Measurements from ENCODE around the gene XPO5. TPM values are rescaled to one million over a fixed set of nuclear protein-coding genes. Genes with fewer than 3 reads are reported as not detected.

XPO5 gene
- polyA plus RNA-seq, 1 of the 3 experiments (the other 2 are of a cell fraction): 29.5 TPM

GRCh38 chr6:43608310-43608763 lies 32.5 kb upstream of the XPO5 start:
- DNase-seq: peak; percentile 77
- Histone ChIP-seq H3K4me2 (no peak overlapping the region), H3K9me3 (no peaks in the 10 kb centered on the region), H3K79me2 (ENCODE audit: insufficient read depth) (peaks cover 22% of the 10 kb centered on the region), H3K27me3 (ENCODE audit: insufficient read depth) (no peaks in the 10 kb centered on the region), H3K4me3 (ENCODE audit: low read depth in 2 of 2, low read length in 1 of 2) (no peak overlapping the region), H4K20me1 (ENCODE audit: insufficient read depth) (0 out of 2 replicates have a peak, but pooled peaks cover 6% of the 10 kb centered on the region), H3K9ac (no peak overlapping the region), H3K36me3 (replicated peaks in 1 of 2; ENCODE audit: control insufficient read depth in 1 of 2, insufficient read depth in 2 of 2, low read length in 1 of 2) (peaks cover 39 to 71% of the 10 kb centered on the region in 2 experiments), H3K4me1 (ENCODE audit: control insufficient read depth in 1 of 2, insufficient read depth in 2 of 2, low read depth in 1 of 2, low read length in 1 of 2) (peaks cover 0 to 10% of the 10 kb centered on the region in 2 experiments; a peak in 2 of 4 replicates), H3K9me2 (no peaks in the 10 kb centered on the region), H3F3A (replicated peaks; ENCODE audit: insufficient read depth) (peaks cover 21% of the 10 kb centered on the region), H3K27ac (ENCODE audit: low read depth in 2 of 2, low read length in 1 of 2) (no peak overlapping the region), H2AFZ (ENCODE audit: low read depth) (no peak overlapping the region)
- under 1% methylated on average over 5 of the region's 5 CpGs for WGBS (ENCODE audit: low lambda C conversion rate)
- ChIA-PET POLR2A (interaction anchor here (0.6 to 1.5 kb wide), 2 partner anchors 21 to 360 kb away, joined by 3 to 5 read pairs; partner anchors contain the start of gene GTPBP2), CTCF (interaction anchor here (0.6 to 3.7 kb wide), 51 partner anchors 9 to 583 kb away, joined by 3 to 39 read pairs (median 4); partner anchors contain the start of genes GTPBP2, MAD2L1BP, MRPS18A and XPO5)
- TF ChIP-seq RAD21 (IDR thresholded peaks at IDR 0.05; ENCODE audit: low read length) (peak; percentile 77), FOSL2 (IDR thresholded peaks at IDR 0.05; ENCODE audit: borderline replicate concordance, low read depth) (no peak), CTCF (IDR thresholded peaks at IDR 0.05) (peak; percentile 88), SMC3 (IDR thresholded peaks at IDR 0.05; ENCODE audit: low read depth, low read length) (peak; percentile 48)

- Histone ChIP-seq H3K9ac (no peak overlapping the region), H3K9me2 (no peaks in the 10 kb centered on the region), H3K4me2 (no peak overlapping the region), H3F3A (replicated peaks; ENCODE audit: insufficient read depth) (peaks cover 35% of the 10 kb centered on the region), H3K9me3 (no peaks in the 10 kb centered on the region), H4K20me1 (ENCODE audit: insufficient read depth) (0 out of 2 replicates have a peak, but pooled peaks cover 6% of the 10 kb centered on the region), H2AFZ (ENCODE audit: low read depth) (no peak overlapping the region), H3K79me2 (ENCODE audit: insufficient read depth) (peaks cover 17% of the 10 kb centered on the region), H3K27me3 (ENCODE audit: insufficient read depth) (no peaks in the 10 kb centered on the region), H3K4me1 (ENCODE audit: control insufficient read depth in 1 of 2, insufficient read depth in 2 of 2, low read depth in 1 of 2, low read length in 1 of 2) (peaks cover 0 to 10% of the 10 kb centered on the region in 2 experiments; a peak in 2 of 4 replicates), H3K4me3 (ENCODE audit: low read depth in 2 of 2, low read length in 1 of 2) (no peak overlapping the region), H3K27ac (ENCODE audit: low read depth in 2 of 2, low read length in 1 of 2) (no peak overlapping the region), H3K36me3 (replicated peaks in 1 of 2; ENCODE audit: control insufficient read depth in 1 of 2, insufficient read depth in 2 of 2, low read length in 1 of 2) (peaks cover 33 to 71% of the 10 kb centered on the region in 2 experiments)
- CTCF ChIA-PET: interaction anchor here (1.2 to 1.7 kb wide), 4 partner anchors 12 to 473 kb away, joined by 3 to 4 read pairs (median 3); no protein-coding TSS in a partner anchor
- WGBS (ENCODE audit: low lambda C conversion rate): 92% methylated on average over 2 of the region's 2 CpGs
- POLR2A ChIA-PET: interaction anchor here (0.6 kb wide), 1 partner anchor 13 kb away, joined by 3 read pairs; no protein-coding TSS in a partner anchor
- DNase-seq: no peak
- no peak for TF ChIP-seq NFIC (IDR thresholded peaks at IDR 0.05; ENCODE audit: borderline replicate concordance)
- TF ChIP-seq USF2 (IDR thresholded peaks at IDR 0.05; ENCODE audit: borderline replicate concordance, low read depth, low read length): no peak
- no peak for TF ChIP-seq ELF1 (IDR thresholded peaks at IDR 0.05)
- TF ChIP-seq SIN3A (IDR thresholded peaks at IDR 0.05; ENCODE audit: borderline replicate concordance, low read depth, low read length): no peak
- no peak for TF ChIP-seq IRF3 (IDR thresholded peaks at IDR 0.05; ENCODE audit: low read depth, low read length)
- TF ChIP-seq EZH2phosphoT487 (IDR thresholded peaks at IDR 0.05; ENCODE audit: borderline replicate concordance, low read depth): no peak
- no peak for TF ChIP-seq TAF1 (IDR thresholded peaks at IDR 0.05; ENCODE audit: borderline replicate concordance, low read depth, low read length)
- TF ChIP-seq CHD2 (IDR thresholded peaks at IDR 0.05; ENCODE audit: low read length, partially characterized antibody): no peak
Measured at GRCh38 chr6:43606019-43606418, 30.2 kb upstream of the XPO5 start.
